HG03442 (cell line): ENCODE results near the gene CNIH2.
"Not testable (repeated sequence)": the region's sequence is repeated elsewhere in the genome, so short reads cannot be mapped to it uniquely, and the experiment has no call there.

Experiments
- ATAC-seq: cut with Tn5 transposase; IDR thresholded peaks from one replicate; pipeline ENCODE4 v1.9.1; 2021; ENCODE audit warnings: mild to moderate bottlenecking, moderate library complexity; ENCODE audit not compliant: unreplicated experiment

CNIH2 gene

DNA sequence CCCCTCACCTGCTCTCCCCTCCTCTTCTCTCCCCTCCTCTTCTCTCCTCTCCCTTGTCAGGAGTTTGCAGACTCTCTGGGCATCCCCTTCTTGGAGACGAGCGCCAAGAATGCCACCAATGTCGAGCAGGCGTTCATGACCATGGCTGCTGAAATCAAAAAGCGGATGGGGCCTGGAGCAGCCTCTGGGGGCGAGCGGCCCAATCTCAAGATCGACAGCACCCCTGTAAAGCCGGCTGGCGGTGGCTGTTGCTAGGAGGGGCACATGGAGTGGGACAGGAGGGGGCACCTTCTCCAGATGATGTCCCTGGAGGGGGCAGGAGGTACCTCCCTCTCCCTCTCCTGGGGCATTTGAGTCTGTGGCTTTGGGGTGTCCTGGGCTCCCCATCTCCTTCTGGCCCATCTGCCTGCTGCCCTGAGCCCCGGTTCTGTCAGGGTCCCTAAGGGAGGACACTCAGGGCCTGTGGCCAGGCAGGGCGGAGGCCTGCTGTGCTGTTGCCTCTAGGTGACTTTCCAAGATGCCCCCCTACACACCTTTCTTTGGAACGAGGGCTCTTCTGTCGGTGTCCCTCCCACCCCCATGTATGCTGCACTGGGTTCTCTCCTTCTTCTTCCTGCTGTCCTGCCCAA lies 1.9 kb upstream of the CNIH2 start:
- no peak for ATAC-seq

DNA sequence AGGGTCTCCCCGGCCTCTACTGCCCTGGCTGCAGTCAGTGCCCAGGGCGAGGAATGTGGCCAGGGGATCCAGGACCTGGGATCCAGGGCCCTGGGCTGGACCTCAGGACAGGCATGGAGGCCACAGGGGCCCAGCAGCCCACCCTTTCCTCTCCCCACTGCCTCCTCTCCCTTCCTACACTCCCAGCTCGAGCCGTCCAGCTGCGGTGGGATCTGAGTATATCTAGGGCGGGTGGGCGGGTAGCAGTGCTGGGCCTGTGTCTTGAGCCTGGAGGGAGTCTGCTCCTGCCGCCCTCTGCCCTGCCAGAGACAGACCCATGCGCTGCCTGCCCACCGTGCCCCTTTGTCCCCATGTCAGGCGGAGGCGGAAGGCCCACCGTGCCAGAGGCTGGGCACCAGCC lies 1.4 kb upstream of the CNIH2 start:
- ATAC-seq: not testable (repeated sequence)

- not testable (repeated sequence) for ATAC-seq
Measured at GRCh38 chr11:66277064-66277463, 911 bp upstream of the CNIH2 start.

DNA sequence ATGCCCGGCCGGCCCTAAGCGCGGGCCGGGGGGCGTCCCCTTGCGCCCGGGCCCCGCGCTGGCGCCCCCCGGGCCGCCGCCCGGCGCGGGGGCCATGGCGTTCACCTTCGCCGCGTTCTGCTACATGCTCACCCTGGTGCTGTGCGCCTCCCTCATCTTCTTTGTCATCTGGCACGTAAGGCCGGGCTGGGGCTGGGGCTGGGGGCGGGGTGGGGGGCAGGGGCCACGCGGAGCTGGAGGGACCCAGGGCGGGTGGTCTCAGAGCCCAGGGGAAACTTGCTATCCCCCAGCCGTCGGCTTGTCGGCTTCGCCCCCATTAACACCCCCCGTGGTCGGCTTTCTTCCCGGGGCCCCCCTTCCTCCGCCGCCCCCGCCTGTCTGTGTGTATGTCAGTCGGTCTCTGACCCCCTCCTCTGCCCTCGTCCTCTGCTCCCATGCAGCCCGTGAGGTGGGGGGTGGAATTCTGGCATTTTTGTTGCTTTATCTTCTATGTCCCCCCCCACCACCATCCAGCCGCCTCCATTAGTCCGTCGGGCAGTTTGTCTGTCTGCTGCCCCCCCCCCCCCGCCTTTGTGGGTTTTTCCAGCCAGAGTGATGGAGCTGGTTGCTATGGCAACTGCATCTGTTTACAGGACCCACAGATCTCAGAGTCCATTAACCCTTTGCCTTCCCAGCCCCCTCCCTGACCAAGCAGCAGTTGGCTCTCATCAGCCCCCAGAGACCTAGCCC lies 552 bp downstream of the CNIH2 start:
- no peak for ATAC-seq

DNA sequence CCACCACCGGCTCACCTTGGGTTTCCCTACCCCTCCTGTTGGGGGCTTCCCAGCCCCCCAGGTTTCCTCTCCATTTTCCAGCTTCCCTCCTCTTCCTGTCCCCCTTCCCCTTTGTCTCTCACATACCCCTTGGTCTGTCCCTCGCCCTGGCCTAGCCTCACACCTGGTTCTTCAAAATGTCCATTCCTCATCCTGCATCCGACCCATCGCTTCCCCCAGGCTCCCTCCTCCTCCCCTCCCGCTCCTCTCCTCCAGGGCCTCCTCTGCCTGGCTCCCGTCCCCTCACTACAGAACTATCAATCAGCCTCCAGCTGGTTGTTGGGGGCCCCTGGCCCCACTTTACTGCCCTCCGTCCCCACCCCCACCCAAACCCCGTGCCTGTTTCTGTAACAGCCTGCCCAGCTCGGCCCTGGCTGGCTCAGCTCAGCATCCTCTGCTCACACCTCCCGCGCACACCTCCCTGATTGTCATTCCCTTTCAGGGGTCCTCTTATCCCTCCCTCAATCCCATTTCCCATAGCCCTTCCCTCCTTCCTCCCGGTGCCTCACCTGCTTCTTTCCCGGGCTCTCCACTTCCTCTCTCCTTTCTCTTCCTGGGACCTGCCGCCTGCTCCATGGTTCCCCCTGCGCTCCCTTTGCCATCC lies 1.2 kb downstream of the CNIH2 start:
- ATAC-seq: no peak

DNA sequence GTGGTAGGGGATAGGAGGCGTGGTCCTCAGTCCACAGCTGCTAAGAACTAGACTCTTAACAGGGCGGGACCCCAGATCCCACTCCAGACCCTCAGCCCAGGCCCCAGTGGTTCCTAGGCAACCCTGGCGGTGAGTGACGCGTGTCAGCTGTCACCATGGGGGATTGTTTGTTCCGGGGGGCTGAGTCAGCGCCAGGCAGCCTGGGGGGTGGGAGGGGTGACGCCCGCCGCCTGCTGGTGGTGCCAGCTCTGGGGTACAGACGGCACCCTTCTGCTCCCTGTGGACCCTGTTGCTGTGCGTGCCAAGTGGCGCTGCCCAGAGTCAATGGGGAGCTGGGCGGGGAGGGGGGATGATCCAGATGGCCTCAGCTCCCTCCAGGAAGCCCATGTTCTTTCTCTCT lies 2.5 kb downstream of the CNIH2 start:
- no peak for ATAC-seq

DNA sequence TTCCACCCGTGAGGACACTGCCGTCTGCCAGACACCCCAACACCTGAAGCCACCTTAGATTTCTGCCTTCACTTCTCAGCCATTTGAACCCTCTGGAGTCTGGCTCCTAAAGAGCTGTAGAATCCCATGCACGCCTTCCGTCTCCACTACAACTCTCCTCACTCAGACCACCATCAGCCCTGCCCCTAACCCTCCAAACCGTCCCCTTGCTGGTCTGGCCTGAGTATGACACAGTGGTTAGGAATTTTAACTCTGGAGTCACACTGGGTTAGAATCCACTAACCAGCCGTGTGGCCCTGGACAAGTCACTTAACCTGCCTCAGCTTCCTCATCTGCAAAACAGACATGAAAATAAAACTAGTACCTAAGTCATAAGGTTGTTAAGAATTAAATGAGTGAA lies 3.0 kb downstream of the CNIH2 start:
- no peak for ATAC-seq

DNA sequence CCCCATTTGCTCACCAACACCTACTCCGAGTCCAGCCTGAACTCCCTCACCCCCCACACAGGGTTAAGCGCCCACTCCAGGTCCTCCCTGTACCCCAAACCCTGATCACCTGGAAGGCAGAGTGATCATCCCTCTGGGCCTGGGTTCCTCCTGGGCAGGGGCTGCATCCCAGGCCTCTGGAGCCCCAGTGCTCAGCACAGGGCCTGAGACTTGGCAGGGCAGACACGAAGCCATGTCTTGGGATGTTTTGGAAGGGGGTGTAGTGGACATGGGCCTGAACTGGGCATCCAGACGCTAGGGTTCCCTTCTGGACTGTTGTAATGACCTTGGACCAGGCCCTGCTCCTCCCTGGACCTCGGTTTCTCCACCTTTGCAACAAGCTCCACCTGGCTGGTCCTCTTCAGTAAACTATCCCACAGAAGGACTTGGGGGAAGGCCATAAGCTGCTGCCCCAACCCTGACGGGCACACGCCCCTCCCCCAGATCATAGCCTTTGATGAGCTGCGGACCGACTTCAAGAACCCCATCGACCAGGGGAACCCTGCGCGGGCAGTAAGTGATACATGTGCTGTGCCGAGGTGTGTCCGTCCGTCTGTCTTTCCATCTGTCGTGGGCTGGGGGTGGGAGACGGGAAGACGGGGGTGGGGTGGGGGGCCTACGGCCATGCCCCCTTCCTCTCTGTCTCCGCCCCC lies 3.9 kb downstream of the CNIH2 start:
- no peak for ATAC-seq

GRCh38 chr11:66282468-66283455 lies 4.8 kb downstream of the CNIH2 start:
- ATAC-seq: peak; percentile 78

GRCh38 chr11:66283461-66284105 lies 5.6 kb downstream of the CNIH2 start:
- ATAC-seq: no peak

DNA sequence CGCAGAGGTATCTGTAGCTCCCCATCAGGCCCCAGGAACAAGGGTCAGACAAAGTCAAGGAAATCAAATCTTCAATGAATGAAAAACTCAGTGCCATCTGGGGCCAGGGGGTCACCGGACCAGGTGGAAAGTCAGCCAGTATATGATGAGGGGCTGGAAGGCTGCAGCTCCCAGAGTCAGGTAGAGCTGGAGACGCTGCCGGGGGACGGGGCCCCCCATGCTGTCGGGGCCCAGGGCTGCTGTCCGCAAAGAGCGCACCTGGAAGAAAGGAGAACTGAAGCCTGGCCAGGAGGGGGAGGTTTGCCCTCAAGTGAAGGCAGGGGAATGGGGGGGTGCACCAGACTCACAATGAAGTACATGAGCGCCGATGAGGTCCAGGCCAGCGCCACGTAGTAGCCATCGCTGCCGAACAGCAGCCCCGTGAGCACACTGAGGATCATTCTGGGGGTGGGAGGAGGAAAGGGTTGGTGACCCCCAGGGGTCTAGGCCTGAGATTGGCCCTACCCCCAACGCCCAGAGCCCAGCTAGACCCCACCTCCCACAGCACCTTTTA lies 6.6 kb downstream of the CNIH2 start:
- ATAC-seq: no peak

GRCh38 chr11:66285250-66285947 lies 7.4 kb downstream of the CNIH2 start:
- ATAC-seq: no peak

GRCh38 chr11:66286699-66287098 lies 8.7 kb downstream of the CNIH2 start:
- no peak for ATAC-seq

GRCh38 chr11:66287211-66287888 lies 9.4 kb downstream of the CNIH2 start:
- no peak for ATAC-seq

DNA sequence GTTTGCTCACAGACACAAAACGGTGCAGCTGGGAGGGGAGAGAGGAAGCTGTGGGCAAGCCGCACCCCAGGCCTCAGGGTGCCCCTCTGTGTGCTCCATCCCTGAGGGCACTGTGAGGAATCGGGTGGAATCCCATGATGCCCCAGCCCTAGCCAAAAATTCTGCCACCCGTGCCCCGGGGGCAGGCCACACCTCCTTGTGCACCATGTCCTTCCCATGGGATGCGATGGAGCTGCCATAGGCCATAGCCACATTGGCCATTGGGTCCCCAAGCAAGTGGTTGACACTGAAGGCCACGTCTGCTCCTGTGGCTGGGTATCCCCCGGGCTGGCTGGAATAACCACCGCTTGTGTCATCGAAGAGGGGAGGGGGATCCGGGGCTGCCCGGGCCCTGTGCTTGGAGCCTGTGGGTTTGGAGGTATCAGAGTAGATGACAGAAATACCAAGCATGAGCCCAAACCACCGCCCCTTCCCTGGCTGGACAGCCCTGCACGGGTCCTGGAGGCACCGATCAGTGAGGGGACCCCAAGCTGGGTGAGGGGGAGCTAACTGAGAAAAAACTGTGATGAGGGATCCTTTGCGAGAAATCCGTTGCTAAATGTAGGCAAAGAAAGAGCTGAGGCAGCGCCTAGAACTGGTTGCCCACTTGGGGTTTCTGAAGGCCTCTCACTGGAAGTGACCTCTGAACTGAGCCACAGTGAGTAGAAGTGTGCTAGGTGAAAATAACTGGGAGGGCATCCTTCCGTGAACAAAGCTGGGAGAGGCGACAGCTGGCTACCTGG lies 10.1 kb downstream of the CNIH2 start:
- ATAC-seq: no peak

- peak; percentile 87 for ATAC-seq
Measured at GRCh38 chr11:66288671-66289547, 10.9 kb downstream of the CNIH2 start, which contains the start of gene YIF1A. Gene YIF1A, minus strand, starts transcription at chr11:66289143. Its CDS starts 158 bp downstream, at chr11:66288985.
